Rectal smooth muscle tissue (tissue), 1 donor: ENCODE data around the gene ANAPC16.

Experiments
- H3K27ac ChIP-seq: one replicate; pipeline ENCODE4 v1.7.0; 2013; ENCODE audit warnings: low read depth, low read length, inconsistent platforms
- H3K27me3 ChIP-seq: one replicate; pipeline ENCODE4 v1.7.0; 2013; ENCODE audit warnings: low read length; ENCODE audit not compliant: control insufficient read depth, insufficient read depth
- H3K36me3 ChIP-seq: one replicate; pipeline ENCODE4 v1.7.0; 2013; ENCODE audit warnings: low read length; ENCODE audit not compliant: control insufficient read depth, insufficient read depth
- H3K4me1 ChIP-seq: one replicate; pipeline ENCODE4 v1.7.0; 2013; ENCODE audit warnings: low read length; ENCODE audit not compliant: control insufficient read depth, insufficient read depth
- H3K4me3 ChIP-seq: one replicate; pipeline ENCODE4 v1.7.0; 2013; ENCODE audit warnings: low read length
- H3K9ac ChIP-seq: one replicate; pipeline ENCODE4 v1.7.0; 2013; ENCODE audit warnings: low read length

The ANAPC16 gene

DNA sequence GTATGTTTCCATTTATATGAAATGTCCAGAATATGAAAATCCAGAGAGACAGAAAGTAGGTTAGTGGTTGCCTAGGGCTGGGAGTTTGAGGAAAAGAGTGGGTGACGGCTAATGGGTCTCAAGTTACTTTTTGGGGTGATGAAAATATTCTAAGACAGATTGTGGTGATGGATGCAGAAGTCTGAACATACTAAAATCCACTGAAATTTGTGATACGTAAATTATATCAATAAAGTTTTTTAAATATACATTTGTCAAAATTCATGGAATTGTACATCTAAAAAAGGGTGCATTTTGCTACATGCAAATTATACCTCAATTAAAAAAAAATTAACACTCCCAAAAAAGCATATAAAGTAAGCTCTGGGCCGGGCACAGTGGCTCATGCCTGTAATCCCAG lies 67.3 kb downstream of the ANAPC16 start:
- Histone ChIP-seq H3K4me3 (no peak overlapping the region), H3K4me1 (no peaks in the 10 kb centered on the region), H3K9ac (no peak overlapping the region), H3K36me3 (no peaks in the 10 kb centered on the region), H3K27me3 (no peaks in the 10 kb centered on the region), H3K27ac (no peak overlapping the region)
